Measurements from ENCODE around the gene UBL5. TPM values are rescaled to one million over a fixed set of nuclear protein-coding genes. Genes with fewer than 3 reads are reported as not detected.
A peak's percentile ranks its signal among the peaks of the same experiment; 100 is the strongest.
"Not testable (repeated sequence)": the region's sequence is repeated elsewhere in the genome, so short reads cannot be mapped to it uniquely, and the experiment has no call there.

Gene UBL5
- total RNA-seq (100 to 1,000 TPM; 518 to 900 (median 674) TPM), polyA plus RNA-seq (1,000 to 10,000 TPM in 2 of 3 donors, 100 to 1,000 TPM in 1; 532 to 1,128 (median 1,056) TPM)

- TF ChIP-seq CTCF (IDR thresholded peaks at IDR 0.05) (no peak), EP300 (IDR thresholded peaks at IDR 0.05) (no peak), POLR2AphosphoS5 (IDR thresholded peaks at IDR 0.05) (peak; percentile 90 to 97 (median 94)), POLR2A (IDR thresholded peaks at IDR 0.05) (peak; percentile 87 to 89)
- 1% methylated on average over 62 of the region's 62 CpGs for WGBS, 2 donors
Observed at GRCh38 chr19:9827289-9828238, at the start of gene UBL5. Gene UBL5, plus strand, starts transcription at chr19:9827918. Its CDS starts 420 bp downstream, at chr19:9828338.

GRCh38 chr19:9782338-9782737 lies 45.4 kb upstream of the UBL5 start:
- Histone ChIP-seq H3K36me3 (peaks cover 0 to 5% (median 0%) of the 10 kb centered on the region in 4 donors), H3K27ac (no peak overlapping the region), H3K9me3 (no peaks in the 10 kb centered on the region), H3K4me1 (peaks cover 0 to 16% (median 15%) of the 10 kb centered on the region in 4 donors), H3K4me3 (no peak overlapping the region), H3K27me3 (no peaks in the 10 kb centered on the region)
- TF ChIP-seq EP300 (IDR thresholded peaks at IDR 0.05) (no peak), POLR2AphosphoS5 (IDR thresholded peaks at IDR 0.05) (no peak), CTCF (IDR thresholded peaks at IDR 0.05) (no peak), POLR2A (IDR thresholded peaks at IDR 0.05) (no peak)
- no peak for DNase-seq
- WGBS, 2 donors, result 91% methylated on average over 2 of the region's 2 CpGs
- intact Hi-C loops (cut with DNase I), result no loop called here

More at GRCh38 chr19:9827289-9828238, at the start of gene UBL5:
- Histone ChIP-seq H3K4me3 (peak within 1 kb of the TSS; percentile 73 to 98 (median 90)), H3K27me3 (no peaks in the 10 kb centered on the region), H3K4me1 (peaks cover 0 to 31% (median 25%) of the 10 kb centered on the region in 4 donors), H3K27ac (peak within 1 kb of the TSS; percentile 78 to 89 (median 84)), H3K36me3 (peaks cover 0 to 38% (median 7%) of the 10 kb centered on the region in 4 donors), H3K9me3 (no peaks in the 10 kb centered on the region)
- intact Hi-C loops (cut with DNase I), result no loop called here
- peak; percentile 94 for DNase-seq

GRCh38 chr19:9784163-9784496 lies 43.6 kb upstream of the UBL5 start:
- H3K36me3 ChIP-seq; DNase-seq; H3K9me3 ChIP-seq; intact Hi-C loops (cut with DNase I); H3K4me3 ChIP-seq; H3K27me3 ChIP-seq: not testable (repeated sequence)
- WGBS, 2 donors, result 33 to 80% methylated on average over 6 of the region's 6 CpGs
- Histone ChIP-seq H3K4me1 (peaks cover 0 to 18% (median 16%) of the 10 kb centered on the region in 4 donors), H3K27ac (peak overlapping the region; percentile 94 to 99 (median 99))

GRCh38 chr19:9785367-9786331 lies 42.1 kb upstream of the UBL5 start:
- H3K4me1 ChIP-seq, result peaks cover 0 to 32% (median 27%) of the 10 kb centered on the region in 4 donors
- H3K27me3 ChIP-seq, result no peaks in the 10 kb centered on the region
- WGBS, 2 donors, result 2% methylated on average over 74 of the region's 74 CpGs
- H3K9me3 ChIP-seq, result no peaks in the 10 kb centered on the region
- peak overlapping the region; percentile 94 to 99 (median 99) for H3K27ac ChIP-seq
- peak overlapping the region; percentile 64 to 92 (median 72) for H3K4me3 ChIP-seq
- intact Hi-C loops (cut with DNase I), result loop anchor here (1.0 kb wide), 1 partner anchor 17 kb away; the partner anchor contains the start of gene ZNF846
- DNase-seq, result peak; percentile 99
- H3K36me3 ChIP-seq, result peaks cover 0 to 3% (median 0%) of the 10 kb centered on the region in 4 donors
- TF ChIP-seq POLR2A (IDR thresholded peaks at IDR 0.05), result peak; percentile 88 to 92
- peak; percentile 86 to 94 (median 94) for TF ChIP-seq POLR2AphosphoS5 (IDR thresholded peaks at IDR 0.05)
- TF ChIP-seq EP300 (IDR thresholded peaks at IDR 0.05), result no peak
- no peak for TF ChIP-seq CTCF (IDR thresholded peaks at IDR 0.05)

Measured in sigmoid colon (tissue), 7 donors.